Mucosa of descending colon (tissue), 3 donors: Measurements from ENCODE around the gene RABAC1. TPM values are rescaled to one million over a fixed set of nuclear protein-coding genes. Genes with fewer than 3 reads are reported as not detected.

Experiments
- ATAC-seq: fragments of 200-7000 bp; cut with Tn5 transposase; one replicate; pipeline ENCODE4 v1.9.1; 2020; ENCODE audit warnings: mild to moderate bottlenecking, moderate library complexity
- DNase-seq, 3 donors: peaks; one replicate each; pipeline ENCODE4 v3.0.0-alpha.2; 2020
- H3K36me3 ChIP-seq: fragments of 200-600 bp; one replicate; pipeline ENCODE4 v1.8.0; 2021; ENCODE audit warnings: low read depth, mild to moderate bottlenecking
- H3K4me1 ChIP-seq: fragments of 200-600 bp; one replicate; pipeline ENCODE4 v1.8.0; 2021; ENCODE audit warnings: low read depth, mild to moderate bottlenecking
- H3K4me3 ChIP-seq: fragments of 200-600 bp; one replicate; pipeline ENCODE4 v1.8.0; 2021; ENCODE audit warnings: mild to moderate bottlenecking
- H3K9me3 ChIP-seq: fragments of 200-600 bp; one replicate; pipeline ENCODE4 v1.8.0; 2021; ENCODE audit warnings: mild to moderate bottlenecking
- CTCF ChIP-seq: fragments of 200-600 bp; IDR thresholded peaks from one replicate; pipeline ENCODE4 v1.8.0; 2022; ENCODE audit warnings: antibody characterized with exemption, mild to moderate bottlenecking
- intact Hi-C, 2 donors: fragments of 100-400 bp; cut with DNase I in 1 of 2; cut with micrococcal nuclease in 1 of 2; formaldehyde crosslinking; loops; one replicate each; pipeline versions ENCODE4 v1.11.0 to v1.11.1; 2022; cut with DNase I, micrococcal nuclease
- total RNA-seq, 3 donors: library from RNA; stranded (reverse); fragmentation: NEBNext Ultra II Directional in 2 of 3; extraction: Animal tissue kit (Norgen Biotek cat#: 25700) in 2 of 3; gene quantifications; one replicate each; pipeline versions ENCODE4 v1.2.1 to v1.2.4, GENCODE V29; 2021 to 2023
- donor health status: DM: no; HTN: no; CAD: no; lungs with moderate emphysema.
- donor health status: DM: no; HTN: no; CAD: no.
- donor health status: DM: no; HTN: yes; CAD: no.

Gene RABAC1
- total RNA-seq, 3 donors from 2014 or later: 150 to 160 (median 152) TPM

GRCh38 chr19:41990615-41991014 is 31.5 kb upstream of the RABAC1 start:
- H3K36me3 ChIP-seq: no peaks in the 10 kb centered on the region
- intact Hi-C loops: no loop called here
- ATAC-seq (no peak), DNase-seq (no peak)
- H3K9me3 ChIP-seq: no peaks in the 10 kb centered on the region
- TF ChIP-seq CTCF: no peak
- no peak overlapping the region for H3K4me3 ChIP-seq
- H3K4me1 ChIP-seq: peaks cover 6% of the 10 kb centered on the region

GRCh38 chr19:41990028-41990427 is 30.9 kb upstream of the RABAC1 start:
- intact Hi-C loops: no loop called here

GRCh38 chr19:41988947-41989346 is 29.8 kb upstream of the RABAC1 start:
- Histone ChIP-seq H3K4me3 (no peak overlapping the region), H3K4me1 (peaks cover 5% of the 10 kb centered on the region), H3K36me3 (no peaks in the 10 kb centered on the region), H3K9me3 (no peaks in the 10 kb centered on the region)
- ATAC-seq (no peak), DNase-seq (no peak)
- intact Hi-C loops: no loop called here
- no peak for TF ChIP-seq CTCF

More at GRCh38 chr19:41990028-41990427, 30.9 kb upstream of the RABAC1 start:
- no peaks in the 10 kb centered on the region for H3K36me3 ChIP-seq
- no peak overlapping the region for H3K4me3 ChIP-seq
- ATAC-seq (no peak), DNase-seq (no peak)
- H3K9me3 ChIP-seq: no peaks in the 10 kb centered on the region
- peaks cover 6% of the 10 kb centered on the region for H3K4me1 ChIP-seq
- TF ChIP-seq CTCF: no peak

GRCh38 chr19:41987141-41987860 is 28.2 kb upstream of the RABAC1 start:
- Histone ChIP-seq H3K4me3 (no peak overlapping the region), H3K9me3 (no peaks in the 10 kb centered on the region), H3K4me1 (no peaks in the 10 kb centered on the region), H3K36me3 (no peaks in the 10 kb centered on the region)
- no peak for ATAC-seq
- intact Hi-C loops: no loop called here
- no peak for DNase-seq
- no peak for TF ChIP-seq CTCF

GRCh38 chr19:41984961-41985360 is 25.8 kb upstream of the RABAC1 start:
- no peak for ATAC-seq
- intact Hi-C loops: no loop called here
- no peaks in the 10 kb centered on the region for H3K4me1 ChIP-seq

More at GRCh38 chr19:41984961-41985360, 25.8 kb upstream of the RABAC1 start:
- TF ChIP-seq CTCF: no peak
- DNase-seq: no peak
- H3K4me3 ChIP-seq: no peak overlapping the region
- no peaks in the 10 kb centered on the region for H3K9me3 ChIP-seq
- no peaks in the 10 kb centered on the region for H3K36me3 ChIP-seq
